T47D (cell line): ENCODE data around the gene NEK7.

Source experiments
- DNase-seq, 2 experiments: peaks; one replicate each; pipeline versions ENCODE4 v3.0.0 to v3.0.0-alpha.2; 2011 to 2012; ENCODE audit warnings: low read depth in 1 of 2, low spot score in 1 of 2
- JUND ChIP-seq: IDR thresholded peaks from 2 replicates; pipeline ENCODE4 v1.6.1; 2012; ENCODE audit warnings: low read depth
- in situ Hi-C: cut with HindIII; loops from 2 replicates; pipeline ENCODE4 v1.10.0; 2016; ENCODE audit warnings: low sequenced_read_pairs, low pct_unique_long_range_greater_than_20kb

Gene NEK7

GRCh38 chr1:198153804-198154203 is 3.0 kb upstream of the NEK7 start:
- in situ Hi-C loops, result no loop called here
- TF ChIP-seq JUND, result no peak
- DNase-seq, result no peak

- in situ Hi-C loops, result no loop called here
Observed at GRCh38 chr1:198155253-198155652, 1.5 kb upstream of the NEK7 start.

GRCh38 chr1:198156111-198156744 is 570 bp upstream of the NEK7 start:
- DNase-seq, result peak; percentile 37 to 86
- in situ Hi-C loops, result no loop called here
- TF ChIP-seq JUND, result no peak

More at GRCh38 chr1:198155253-198155652, 1.5 kb upstream of the NEK7 start:
- no peak for TF ChIP-seq JUND
- DNase-seq, result no peak

GRCh38 chr1:198157241-198157846 is 546 bp downstream of the NEK7 start:
- DNase-seq, result peak; percentile 96 to 97
- in situ Hi-C loops, result no loop called here
- TF ChIP-seq JUND, result no peak

- TF ChIP-seq JUND, result no peak
- in situ Hi-C loops, result no loop called here
- DNase-seq, result no peak
Observed at GRCh38 chr1:198157847-198158725, 1.3 kb downstream of the NEK7 start.

GRCh38 chr1:198158735-198159589 is 2.2 kb downstream of the NEK7 start:
- in situ Hi-C loops, result no loop called here
- TF ChIP-seq JUND, result no peak

GRCh38 chr1:198160222-198160621 is 3.4 kb downstream of the NEK7 start:
- DNase-seq, result no peak
- no peak for TF ChIP-seq JUND
- in situ Hi-C loops, result no loop called here

More at GRCh38 chr1:198158735-198159589, 2.2 kb downstream of the NEK7 start:
- DNase-seq, result peak; percentile 90 to 92

- DNase-seq, result no peak
- in situ Hi-C loops, result no loop called here
- TF ChIP-seq JUND, result no peak
Observed at GRCh38 chr1:198160946-198161614, 4.3 kb downstream of the NEK7 start.

GRCh38 chr1:198161718-198162090 is 4.9 kb downstream of the NEK7 start:
- in situ Hi-C loops, result no loop called here
- DNase-seq, result no peak
- TF ChIP-seq JUND, result no peak

- DNase-seq, result no peak
- in situ Hi-C loops, result no loop called here
- TF ChIP-seq JUND, result no peak
Observed at GRCh38 chr1:198162091-198162767, 5.4 kb downstream of the NEK7 start.

GRCh38 chr1:198165927-198166647 is 9.3 kb downstream of the NEK7 start:
- TF ChIP-seq JUND, result no peak
- DNase-seq, result no peak
- in situ Hi-C loops, result no loop called here
